Naive thymus-derived CD4-positive, alpha-beta T cell (primary cell): Measurements from ENCODE around the gene EPB41L2. TPM values are rescaled to one million over a fixed set of nuclear protein-coding genes. Genes with fewer than 3 reads are reported as not detected.
A peak's percentile ranks its signal among the peaks of the same experiment; 100 is the strongest.
"Not testable (repeated sequence)": the region's sequence is repeated elsewhere in the genome, so short reads cannot be mapped to it uniquely, and the experiment has no call there.

Experiments used
- ATAC-seq: fragments of 150-1000 bp; cut with Tn5 transposase; 2 replicates; pipeline ENCODE4 v1.10.0; 2021; ENCODE audit warnings: mild to moderate bottlenecking, moderate library complexity
- CTCF ChIA-PET: fragments of 350-600 bp; sonication (Branson Sonifier 250); formaldehyde crosslinking; loops from one replicate; lab custom pipeline; 2021; ENCODE audit warnings: antibody characterized with exemption; lab: Charles Lee
- POLR2A ChIA-PET: fragments of 350-600 bp; sonication (Branson Sonifier 250); formaldehyde crosslinking; loops from one replicate; lab custom pipeline; 2021; ENCODE audit warnings: antibody characterized with exemption, inconsistent platforms; lab: Charles Lee
- DNase-seq, 9 donors: peaks; one replicate each; pipeline versions ENCODE4 v3.0.0 to v3.0.0-alpha.2; 2020 to 2022; ENCODE audit warnings: mixed read lengths in 1 of 9
- H3K27ac ChIP-seq: one replicate; pipeline ENCODE4 v1.7.0; 2013; ENCODE audit warnings: mild to moderate bottlenecking, low read depth, low read length, moderate library complexity
- H3K27me3 ChIP-seq, 2 donors: one replicate each; pipeline ENCODE4 v1.7.0; 2013; ENCODE audit warnings: low read length in 2 of 2, mild to moderate bottlenecking in 2 of 2, moderate library complexity in 2 of 2; ENCODE audit not compliant: control insufficient read depth in 2 of 2, insufficient read depth in 2 of 2
- H3K36me3 ChIP-seq, 3 experiments: 1 replicate in 2 of 3; 2 replicates in 1 of 3; pipeline ENCODE4 v1.7.0; 2013; ENCODE audit warnings: low read length in 3 of 3, mild to moderate bottlenecking in 3 of 3, moderate library complexity in 1 of 3; ENCODE audit not compliant: insufficient read depth in 3 of 3, control insufficient read depth in 2 of 3
- H3K4me1 ChIP-seq, 2 donors: one replicate each; pipeline ENCODE4 v1.7.0; 2013; ENCODE audit warnings: low read length in 2 of 2, mild to moderate bottlenecking in 2 of 2, moderate library complexity in 1 of 2; ENCODE audit not compliant: control insufficient read depth in 2 of 2, insufficient read depth in 2 of 2
- H3K4me3 ChIP-seq: 2 replicates; pipeline ENCODE4 v1.7.0; 2013; ENCODE audit warnings: mild to moderate bottlenecking, low read length
- H3K9me3 ChIP-seq, 3 experiments: 1 replicate in 2 of 3; 2 replicates in 1 of 3; pipeline ENCODE4 v1.7.0; 2013; ENCODE audit warnings: low read length in 3 of 3; ENCODE audit not compliant: control insufficient read depth in 2 of 3
- H3K27ac Mint-ChIP-seq, 9 donors: one replicate each; pipeline ENCODE4 v1.8.0; 2020 to 2022; ENCODE audit warnings: mixed read lengths in 9 of 9, mild to moderate bottlenecking in 8 of 9, moderate library complexity in 5 of 9, inconsistent platforms in 2 of 9
- H3K27me3 Mint-ChIP-seq, 5 donors: one replicate each; pipeline ENCODE4 v1.8.0; 2021 to 2022; ENCODE audit warnings: mixed read lengths in 5 of 5, mild to moderate bottlenecking in 1 of 5
- H3K36me3 Mint-ChIP-seq, 5 donors: one replicate each; pipeline ENCODE4 v1.8.0; 2020 to 2022; ENCODE audit warnings: mixed read lengths in 5 of 5, mild to moderate bottlenecking in 3 of 5, inconsistent platforms in 1 of 5
- H3K4me1 Mint-ChIP-seq, 7 donors: one replicate each; pipeline ENCODE4 v1.8.0; 2020 to 2022; ENCODE audit warnings: mixed read lengths in 7 of 7, mild to moderate bottlenecking in 3 of 7, inconsistent platforms in 1 of 7
- H3K4me3 Mint-ChIP-seq, 10 donors: one replicate each; pipeline ENCODE4 v1.8.0; 2020 to 2022; ENCODE audit warnings: mild to moderate bottlenecking in 10 of 10, mixed read lengths in 10 of 10, moderate library complexity in 6 of 10, inconsistent platforms in 2 of 10
- H3K9me3 Mint-ChIP-seq, 11 donors: one replicate each; pipeline ENCODE4 v1.8.0; 2020 to 2022; ENCODE audit warnings: mixed read lengths in 11 of 11, mild to moderate bottlenecking in 4 of 11, inconsistent platforms in 1 of 11, moderate library complexity in 1 of 11
- intact Hi-C, 2 donors: fragments of 100-400 bp; cut with micrococcal nuclease; formaldehyde crosslinking; loops; one replicate each; pipeline ENCODE4 v1.15.1; 2023
- polyA plus RNA-seq, 2 donors: library from polyadenylated mRNA; unstranded; fragments of 300-500 nt; fragmentation: Illumina TruSeq; gene quantifications; one replicate each; pipeline ENCODE4 v1.2.3, GENCODE V29; 2021
- total RNA-seq, 6 experiments: library from RNA in 5 of 6; stranded (reverse) in 5 of 6; gene quantifications; 1 replicate in 5 of 6; 2 replicates in 1 of 6; pipeline ENCODE4 v1.2.3 and lab custom pipeline; 2021 to 2026

EPB41L2 gene
- total and polyA plus RNA-seq, 7 experiments from 2014 or later = 4.6 to 26.9 (median 12.3) TPM

DNA sequence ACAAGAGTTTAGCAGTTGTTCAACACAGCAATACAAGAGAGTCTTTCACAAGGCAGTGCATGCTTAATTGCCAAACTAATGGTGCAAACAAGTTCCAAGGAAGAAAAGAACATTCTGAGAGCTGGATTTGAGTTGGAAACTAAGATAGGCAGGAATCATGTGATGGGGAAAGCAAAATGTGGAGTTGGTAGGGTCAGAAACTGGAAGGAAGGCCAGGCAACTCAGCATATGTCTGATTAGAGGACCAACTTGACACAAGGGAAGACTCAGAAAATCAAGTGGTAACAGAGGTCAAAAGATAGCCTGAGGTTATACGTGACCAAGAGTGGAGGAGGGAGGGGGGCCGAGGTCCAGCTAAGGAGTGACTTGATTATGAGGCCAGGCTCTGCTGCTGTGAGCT is 118.6 kb downstream of the EPB41L2 start:
- H3K4me1 ChIP-seq = no peaks in the 10 kb centered on the region
- H3K4me1 Mint-ChIP-seq = no peaks in the 10 kb centered on the region
- no peak for ATAC-seq
- no peak overlapping the region for H3K4me3 ChIP-seq
- intact Hi-C loops = no loop called here
- ChIA-PET POLR2A (no interaction called here), CTCF (no interaction called here)
- H3K36me3 ChIP-seq = no peaks in the 10 kb centered on the region
- no peaks in the 10 kb centered on the region for H3K27me3 ChIP-seq
- no peaks in the 10 kb centered on the region for H3K27me3 Mint-ChIP-seq
- no peak overlapping the region for H3K27ac Mint-ChIP-seq
- no peaks in the 10 kb centered on the region for H3K9me3 Mint-ChIP-seq
- DNase-seq = no peak
- no peaks in the 10 kb centered on the region for H3K9me3 ChIP-seq
- H3K27ac ChIP-seq = no peak overlapping the region
- H3K36me3 Mint-ChIP-seq = peaks cover 0 to 8% (median 4%) of the 10 kb centered on the region in 5 donors
- no peak overlapping the region for H3K4me3 Mint-ChIP-seq

- Histone ChIP-seq H3K4me1 (no peaks in the 10 kb centered on the region), H3K4me3 (no peak overlapping the region), H3K36me3 (no peaks in the 10 kb centered on the region), H3K27me3 (no peaks in the 10 kb centered on the region), H3K27ac (no peak overlapping the region), H3K9me3 (no peaks in the 10 kb centered on the region)
- no peak overlapping the region for H3K27ac Mint-ChIP-seq
- intact Hi-C loops = no loop called here
- no peak for DNase-seq
- no peaks in the 10 kb centered on the region for H3K27me3 Mint-ChIP-seq
- H3K36me3 Mint-ChIP-seq = peaks cover 0 to 8% (median 4%) of the 10 kb centered on the region in 5 donors
- no peaks in the 10 kb centered on the region for H3K9me3 Mint-ChIP-seq
- ATAC-seq = no peak
- CTCF ChIA-PET = no interaction called here
- H3K4me1 Mint-ChIP-seq = no peaks in the 10 kb centered on the region
- H3K4me3 Mint-ChIP-seq = no peak overlapping the region
- POLR2A ChIA-PET = no interaction called here
Observed at GRCh38 chr6:130943738-130944137, 119.3 kb downstream of the EPB41L2 start.

DNA sequence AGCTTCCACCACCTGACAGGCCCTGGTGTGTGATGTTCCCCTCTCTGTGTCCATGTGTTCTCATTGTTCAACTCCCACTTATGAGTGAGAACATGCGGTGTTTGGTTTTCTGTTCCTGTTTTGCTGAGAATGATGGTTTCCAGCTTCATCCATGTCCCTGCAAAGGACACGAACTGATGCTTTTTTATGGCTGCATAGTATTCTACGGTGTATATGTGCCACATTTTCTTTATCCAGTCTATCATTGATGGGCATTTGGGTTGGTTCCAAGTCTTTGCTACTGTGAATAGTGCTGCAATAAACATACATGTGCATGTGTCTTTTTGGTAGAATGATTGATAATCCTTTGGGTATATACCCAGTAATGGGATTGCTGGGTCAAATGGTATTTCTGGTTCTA is 120.3 kb downstream of the EPB41L2 start:
- H3K27ac ChIP-seq, H3K27ac Mint-ChIP-seq, POLR2A ChIA-PET: not testable (repeated sequence)

GRCh38 chr6:130937942-130938604 is 125.0 kb downstream of the EPB41L2 start:
- Histone ChIP-seq H3K36me3 (no peaks in the 10 kb centered on the region), H3K27me3 (no peaks in the 10 kb centered on the region), H3K4me3 (no peak overlapping the region), H3K4me1 (no peaks in the 10 kb centered on the region), H3K9me3 (no peaks in the 10 kb centered on the region), H3K27ac (no peak overlapping the region)
- intact Hi-C loops = no loop called here
- Mint-ChIP-seq H3K36me3 (peaks cover 0 to 9% (median 3%) of the 10 kb centered on the region in 5 donors), H3K4me3 (no peak overlapping the region), H3K9me3 (no peaks in the 10 kb centered on the region), H3K27me3 (no peaks in the 10 kb centered on the region), H3K4me1 (no peaks in the 10 kb centered on the region), H3K27ac (no peak overlapping the region)
- ATAC-seq (no peak), DNase-seq (no peak)
- ChIA-PET CTCF (no interaction called here), POLR2A (no interaction called here)

More for the DNA sequence above, 120.3 kb downstream of the EPB41L2 start:
- H3K4me1 ChIP-seq, H3K9me3 ChIP-seq, DNase-seq, H3K36me3 ChIP-seq, H3K27me3 Mint-ChIP-seq, H3K27me3 ChIP-seq, intact Hi-C loops, H3K4me3 Mint-ChIP-seq, CTCF ChIA-PET, H3K9me3 Mint-ChIP-seq, ATAC-seq, H3K36me3 Mint-ChIP-seq, H3K4me1 Mint-ChIP-seq, H3K4me3 ChIP-seq: not testable (repeated sequence)

GRCh38 chr6:130936933-130937332 is 126.1 kb downstream of the EPB41L2 start:
- no peak overlapping the region for H3K4me3 Mint-ChIP-seq
- no peak overlapping the region for H3K27ac Mint-ChIP-seq
- intact Hi-C loops = no loop called here
- Histone ChIP-seq H3K9me3 (no peaks in the 10 kb centered on the region), H3K27me3 (no peaks in the 10 kb centered on the region), H3K4me1 (no peaks in the 10 kb centered on the region), H3K4me3 (no peak overlapping the region), H3K27ac (no peak overlapping the region), H3K36me3 (no peaks in the 10 kb centered on the region)
- H3K27me3 Mint-ChIP-seq = no peaks in the 10 kb centered on the region
- no peaks in the 10 kb centered on the region for H3K9me3 Mint-ChIP-seq
- no peaks in the 10 kb centered on the region for H3K4me1 Mint-ChIP-seq
- H3K36me3 Mint-ChIP-seq = peaks cover 0 to 9% (median 0%) of the 10 kb centered on the region in 5 donors
- ChIA-PET CTCF (no interaction called here), POLR2A (no interaction called here)
- no peak for DNase-seq
- no peak for ATAC-seq

GRCh38 chr6:130935978-130936377 is 127.1 kb downstream of the EPB41L2 start:
- H3K4me1 ChIP-seq = no peaks in the 10 kb centered on the region
- ATAC-seq = no peak
- H3K9me3 Mint-ChIP-seq = peaks cover 0 to under 1% (median 0%) of the 10 kb centered on the region in 11 donors
- H3K4me3 Mint-ChIP-seq = no peak overlapping the region
- CTCF ChIA-PET = no interaction called here
- no peaks in the 10 kb centered on the region for H3K27me3 Mint-ChIP-seq
- no peak overlapping the region for H3K4me3 ChIP-seq
- H3K36me3 ChIP-seq = no peaks in the 10 kb centered on the region
- intact Hi-C loops = no loop called here
- H3K9me3 ChIP-seq = no peaks in the 10 kb centered on the region
- no peak overlapping the region for H3K27ac ChIP-seq
- H3K36me3 Mint-ChIP-seq = peaks cover 0 to 9% (median 0%) of the 10 kb centered on the region in 5 donors
- no peak overlapping the region for H3K27ac Mint-ChIP-seq
- no peaks in the 10 kb centered on the region for H3K4me1 Mint-ChIP-seq
- H3K27me3 ChIP-seq = no peaks in the 10 kb centered on the region
- DNase-seq = no peak
- POLR2A ChIA-PET = no interaction called here

GRCh38 chr6:130934848-130935585 is 128.0 kb downstream of the EPB41L2 start:
- H3K27ac ChIP-seq = no peak overlapping the region
- H3K27me3 Mint-ChIP-seq = peaks cover 0 to 2% (median 0%) of the 10 kb centered on the region in 5 donors
- H3K4me1 Mint-ChIP-seq = no peaks in the 10 kb centered on the region
- peak overlapping the region in 1 of 9 donors; percentile 20 for H3K27ac Mint-ChIP-seq
- H3K9me3 Mint-ChIP-seq = peaks cover 0 to 4% (median 0%) of the 10 kb centered on the region in 11 donors
- H3K9me3 ChIP-seq = no peaks in the 10 kb centered on the region
- intact Hi-C loops = no loop called here
- peaks cover 0 to 7% (median 2%) of the 10 kb centered on the region in 5 donors for H3K36me3 Mint-ChIP-seq
- CTCF ChIA-PET = no interaction called here
- ATAC-seq (no peak), DNase-seq (no peak)
- no peaks in the 10 kb centered on the region for H3K36me3 ChIP-seq
- no peak overlapping the region for H3K4me3 ChIP-seq
- no peaks in the 10 kb centered on the region for H3K4me1 ChIP-seq
- H3K27me3 ChIP-seq = no peaks in the 10 kb centered on the region
- POLR2A ChIA-PET = no interaction called here
- no peak overlapping the region for H3K4me3 Mint-ChIP-seq
